Measurements from ENCODE around the gene DLG5.

The DLG5 gene

DNA sequence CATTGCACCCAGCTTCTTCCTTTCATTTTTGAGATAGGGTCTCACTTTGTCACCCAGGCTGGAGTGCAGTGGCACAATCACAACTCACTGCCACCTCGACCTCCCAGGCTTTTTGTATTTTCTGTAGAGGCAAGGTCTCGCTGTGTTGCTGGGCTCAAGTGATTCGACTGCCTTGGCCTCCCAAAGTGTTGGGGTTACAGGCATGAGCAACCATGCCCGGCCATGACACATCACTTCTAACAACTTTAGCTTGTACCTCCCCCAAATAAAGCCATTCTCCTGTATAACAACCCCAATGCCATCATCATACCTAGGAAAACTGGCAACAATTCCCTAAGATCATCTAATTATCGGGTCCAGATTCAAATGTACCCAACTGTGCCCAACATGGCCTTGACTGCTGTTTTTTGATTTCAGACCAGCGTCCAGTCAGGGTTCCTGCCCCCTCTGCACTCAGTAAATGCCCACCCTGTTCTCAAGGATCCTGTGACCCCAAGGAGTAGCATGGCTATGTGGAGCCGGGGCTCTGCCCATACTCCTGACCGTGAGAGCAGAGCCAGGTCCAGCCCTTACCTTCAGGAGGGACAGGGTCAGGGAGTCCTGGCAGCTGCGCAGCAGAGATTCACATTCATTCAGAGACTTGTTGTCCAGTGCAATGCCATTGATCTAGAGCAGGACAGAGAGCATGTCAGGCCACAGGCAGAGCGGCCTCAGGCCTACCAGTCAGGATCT is 102.6 kb downstream of the DLG5 start:
- no peak for DNase-seq (ENCODE audit: low read depth, low spot score)

DNA sequence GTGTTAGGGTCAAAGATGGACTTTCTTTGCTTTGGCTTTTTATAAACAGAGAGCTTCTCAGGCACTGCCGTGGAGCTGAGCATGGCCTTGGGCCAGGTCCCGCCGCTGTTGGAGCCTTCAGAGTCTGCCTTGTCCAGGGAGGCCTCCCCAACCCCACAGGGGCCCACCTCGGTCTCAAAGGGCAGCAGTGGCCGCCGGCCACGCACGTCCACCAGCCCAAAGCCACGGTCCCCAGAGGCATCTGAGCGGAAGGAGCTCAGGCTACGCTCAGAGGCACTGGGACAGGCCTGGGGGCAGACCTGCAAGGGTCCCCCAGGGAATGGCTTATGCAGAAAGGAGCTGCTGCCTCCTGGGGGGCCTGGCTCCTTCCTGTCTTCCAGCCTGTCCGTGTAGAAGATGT is 105.0 kb downstream of the DLG5 start:
- no peak for DNase-seq (ENCODE audit: low read depth, low spot score)

DNA sequence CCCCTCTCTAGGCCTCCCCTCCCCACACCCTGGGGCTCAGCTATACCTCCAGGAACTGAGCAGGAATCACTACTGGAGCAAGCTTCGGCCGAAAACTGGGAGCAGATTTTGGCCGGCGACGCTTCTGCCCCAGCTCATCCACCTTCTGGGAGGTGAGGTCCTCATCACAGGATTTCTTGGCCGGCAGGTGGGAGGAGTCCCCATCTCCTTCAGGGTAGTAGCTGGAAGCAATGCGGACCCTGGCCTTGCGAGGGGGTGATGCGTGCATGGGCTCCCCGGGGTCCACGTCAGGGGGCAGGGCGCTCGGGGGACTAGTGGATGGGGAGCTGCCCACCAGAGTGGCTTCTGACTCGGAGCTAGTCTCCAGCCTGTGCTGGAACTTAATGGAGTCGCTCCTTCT is 105.5 kb downstream of the DLG5 start:
- no peak for DNase-seq (ENCODE audit: low read depth, low spot score)

DNA sequence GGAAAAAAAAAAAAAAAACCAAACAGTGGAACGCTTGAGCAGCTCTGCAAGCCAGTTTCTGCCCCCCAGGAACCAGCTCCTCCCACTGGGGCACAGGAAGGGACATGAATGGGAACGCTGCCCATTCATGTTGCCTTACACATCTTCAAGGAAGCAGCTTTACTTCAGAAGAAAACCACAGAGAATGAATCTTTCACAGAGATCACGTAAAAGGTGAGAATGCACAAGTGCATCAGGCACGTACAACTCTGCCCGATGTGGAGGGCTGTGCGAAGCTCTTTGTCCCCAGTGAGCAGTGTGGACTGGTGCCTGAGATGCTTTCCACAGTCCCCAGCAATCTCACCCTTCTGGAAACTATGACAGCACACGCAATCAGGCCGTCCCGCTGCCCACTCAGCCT is 106.2 kb downstream of the DLG5 start:
- no peak for DNase-seq (ENCODE audit: low read depth, low spot score)

DNA sequence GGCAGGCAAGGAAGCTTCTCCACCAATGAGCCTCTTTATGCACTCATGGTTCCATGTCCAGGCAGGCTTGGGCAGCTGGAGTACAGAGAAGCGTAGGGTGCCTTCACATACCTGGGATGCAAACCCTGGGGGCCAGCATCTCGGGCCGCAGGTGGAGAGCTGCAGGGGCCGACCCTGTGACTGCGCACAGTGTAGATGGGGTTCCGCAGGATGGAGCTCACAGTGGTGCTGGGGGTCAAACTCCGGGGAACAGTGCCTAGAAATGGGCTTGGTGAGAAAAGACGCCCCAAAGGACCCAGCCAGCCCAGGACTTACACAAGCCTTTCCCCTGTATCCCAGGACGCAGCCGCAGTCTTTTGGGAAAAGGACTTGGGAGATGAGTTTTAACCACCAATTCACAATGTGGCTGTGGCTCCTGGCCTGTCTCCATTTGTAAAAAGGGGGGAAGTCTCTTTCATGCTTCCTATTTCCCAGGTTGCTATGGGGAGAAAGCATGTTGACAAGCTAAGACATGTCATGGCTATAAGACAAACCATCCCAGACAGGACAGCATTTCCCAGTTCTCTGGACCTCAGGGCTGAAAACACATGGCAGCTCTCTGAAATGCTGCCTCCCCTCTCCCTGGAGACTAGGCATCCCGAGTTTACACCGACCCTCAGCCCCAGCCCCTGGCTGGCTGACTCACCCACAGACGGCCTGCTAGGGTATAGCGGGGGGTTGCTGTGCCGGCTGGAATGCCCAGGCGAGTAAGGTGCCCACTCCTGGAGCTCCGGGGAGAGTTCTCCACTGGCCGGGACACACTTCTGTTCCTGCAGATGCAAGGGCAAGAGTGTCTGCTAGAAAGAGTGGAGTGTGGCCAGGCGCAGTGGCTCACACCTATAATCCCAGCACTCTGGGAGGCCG is 107.1 kb downstream of the DLG5 start:
- no peak for DNase-seq (ENCODE audit: low read depth, low spot score)

DNA sequence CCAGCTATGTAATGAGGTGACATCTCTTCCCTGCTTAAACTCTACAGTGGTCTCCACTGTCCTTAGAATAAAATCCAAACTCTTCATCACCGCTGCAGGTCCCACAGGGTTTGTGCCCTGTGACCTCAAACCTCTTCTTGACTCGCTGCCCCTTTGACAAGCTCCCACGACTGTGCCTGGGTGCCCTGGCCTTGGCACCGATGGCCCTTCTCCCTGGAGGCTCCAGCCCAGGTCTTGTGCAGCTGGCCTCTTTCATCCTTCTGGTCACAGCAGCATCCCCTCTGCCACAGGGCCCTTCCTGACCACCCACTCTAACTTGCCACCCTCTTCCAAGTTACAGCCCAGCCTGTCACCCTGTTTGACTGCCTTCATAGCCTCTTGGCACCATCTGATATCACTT is 108.2 kb downstream of the DLG5 start:
- DNase-seq (ENCODE audit: low read depth, low spot score), result no peak

DNA sequence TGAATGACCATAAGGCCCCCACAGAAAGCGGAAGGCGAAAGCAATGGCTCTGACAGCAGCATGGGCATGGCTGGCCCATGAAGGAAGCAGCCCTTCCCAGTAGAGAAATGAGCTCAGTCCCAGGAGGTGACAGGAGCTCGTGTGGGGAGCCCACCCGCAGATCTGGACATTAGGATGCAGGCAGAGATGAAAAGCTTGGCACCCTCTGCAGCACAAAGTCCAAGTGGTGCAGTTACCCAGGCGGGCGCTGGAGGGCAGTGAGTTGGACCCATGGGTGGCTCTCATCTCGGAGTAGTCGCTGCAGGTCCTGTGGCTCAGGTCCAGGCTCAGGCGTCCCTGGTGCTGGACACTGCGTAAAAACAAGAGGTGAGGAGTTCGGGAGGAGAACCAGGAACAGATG is 109.0 kb downstream of the DLG5 start:
- no peak for DNase-seq (ENCODE audit: low read depth, low spot score)

DNA sequence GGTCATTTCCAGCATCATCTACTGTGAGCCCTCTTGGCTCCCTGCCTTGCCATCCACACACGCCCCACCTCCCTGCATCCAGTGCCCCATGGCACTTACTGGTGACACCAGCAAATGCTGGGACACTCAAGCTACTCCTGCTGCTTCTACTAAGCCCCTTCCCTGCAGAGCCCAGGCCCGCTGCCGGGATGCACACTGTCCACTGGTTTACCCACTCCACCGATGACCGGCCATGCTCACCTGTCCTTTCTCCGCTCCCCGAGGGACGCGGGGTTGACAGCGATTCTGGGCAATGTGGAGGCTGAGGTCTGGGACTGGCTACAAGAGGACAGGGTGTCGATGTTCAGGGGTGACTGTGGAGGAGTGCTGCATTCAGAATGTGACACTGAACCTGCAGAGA is 110.2 kb downstream of the DLG5 start:
- no peak for DNase-seq (ENCODE audit: low read depth, low spot score)

DNA sequence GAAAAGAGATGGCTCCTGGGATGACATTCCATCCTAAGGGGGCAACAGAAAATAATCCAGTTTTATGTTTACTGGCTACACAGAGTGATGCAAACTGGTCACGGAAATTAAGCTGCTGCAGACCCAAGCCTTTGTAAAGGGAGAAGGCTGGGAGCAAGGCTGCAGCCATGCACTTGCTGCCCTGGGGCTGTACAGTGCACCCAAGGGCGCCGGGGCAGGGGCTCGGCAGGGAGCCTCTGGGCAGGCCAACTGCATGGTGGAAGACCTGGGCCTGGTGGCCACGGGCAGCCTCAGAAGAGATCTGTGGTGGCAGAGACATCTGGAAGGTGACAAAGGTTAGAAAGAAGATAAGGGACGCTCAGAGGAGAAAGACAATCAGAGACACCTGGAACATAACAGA is 113.8 kb downstream of the DLG5 start:
- no peak for DNase-seq (ENCODE audit: low read depth, low spot score)

DNA sequence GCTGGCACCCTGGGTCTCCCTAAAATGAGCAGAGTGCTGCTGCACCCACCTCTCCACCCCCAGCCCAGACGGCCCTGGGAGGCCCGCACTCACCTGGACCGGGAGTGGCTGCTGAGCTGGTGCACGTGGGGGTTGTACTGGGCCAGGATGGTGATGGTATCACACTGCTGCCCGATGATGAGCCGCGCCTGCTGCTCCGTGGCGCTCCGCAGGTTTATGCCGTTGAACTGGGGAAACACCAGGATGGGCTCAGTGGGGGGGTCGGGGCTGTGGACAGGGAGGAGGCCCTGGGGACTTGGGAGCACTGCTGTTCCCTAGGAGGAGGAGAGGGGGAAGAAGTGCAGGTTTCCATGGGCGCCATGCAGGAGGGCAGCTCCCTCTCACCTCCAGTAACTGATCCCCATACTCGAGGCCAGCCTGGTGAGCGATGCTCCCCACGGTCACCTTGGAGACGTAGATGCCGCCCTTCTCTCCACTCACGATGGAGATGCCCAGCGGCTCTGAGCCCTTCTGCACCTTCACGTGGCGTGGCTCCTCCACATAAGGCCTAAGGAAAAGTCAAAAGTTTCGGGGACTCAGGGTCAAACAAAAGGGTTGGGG is 114.6 kb downstream of the DLG5 start:
- DNase-seq (ENCODE audit: low read depth, low spot score), result no peak

DNA sequence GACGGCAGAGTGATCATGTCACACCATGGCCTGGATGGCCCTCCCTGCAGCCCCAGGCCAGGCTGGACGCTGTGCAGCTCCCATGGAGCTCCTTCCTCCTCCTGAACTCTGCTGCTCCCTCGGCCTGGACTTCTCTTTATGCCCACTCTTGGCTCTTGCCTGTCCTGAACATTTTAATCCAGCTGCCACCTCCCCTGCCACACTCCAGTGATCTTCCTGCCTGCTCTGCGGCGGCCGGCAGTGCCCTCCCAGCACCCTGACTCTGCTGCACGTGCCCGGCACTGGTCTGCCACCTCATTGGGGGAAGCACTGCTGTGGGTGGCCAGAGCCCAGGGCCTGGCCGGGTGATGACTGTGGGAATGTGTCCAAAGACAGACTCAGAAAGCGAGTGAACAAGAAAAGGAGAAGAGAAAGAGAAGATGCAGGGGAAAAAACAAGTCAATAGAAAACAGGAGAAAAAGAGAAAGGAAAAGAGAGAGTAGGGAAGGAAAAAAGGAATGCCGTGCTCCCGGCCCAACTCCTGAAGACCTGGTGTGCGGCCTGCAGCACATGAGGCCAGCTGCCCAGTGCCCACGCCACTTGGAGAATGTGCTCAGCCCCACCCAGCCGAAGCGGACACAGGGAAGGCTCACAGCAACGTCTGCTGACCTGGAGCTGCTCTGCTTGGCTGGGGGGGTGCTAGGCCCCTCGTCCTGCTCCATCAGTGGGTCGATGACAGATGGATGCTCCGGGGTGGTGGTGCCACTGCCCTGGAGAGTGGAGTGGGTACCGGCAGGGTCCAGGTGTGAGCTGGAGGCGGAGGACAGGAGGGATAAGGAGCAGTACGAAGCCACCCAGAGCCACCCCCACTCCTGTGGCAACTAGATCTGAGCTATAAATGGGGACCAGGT is 115.9 kb downstream of the DLG5 start:
- no peak for DNase-seq (ENCODE audit: low read depth, low spot score)

DNA sequence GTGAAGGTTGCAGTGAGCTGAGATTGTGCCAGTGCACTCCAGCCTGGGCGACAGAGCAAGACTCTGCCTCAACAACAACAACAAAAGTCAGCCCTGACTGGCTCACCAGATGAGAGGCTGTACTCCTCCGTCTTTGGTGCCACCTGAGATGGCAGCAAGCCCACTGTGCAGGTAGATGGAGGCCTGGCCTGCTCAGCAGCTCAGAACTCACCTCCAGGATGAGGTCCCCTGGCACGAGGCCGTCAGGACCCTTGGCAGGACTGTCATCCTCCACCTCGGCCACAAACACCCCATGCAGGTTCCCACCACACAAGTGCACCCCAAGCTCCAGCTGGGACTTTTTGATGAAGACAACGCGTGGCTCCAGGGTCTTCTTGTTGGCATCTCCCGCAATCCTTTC is 117.2 kb downstream of the DLG5 start:
- no peak for DNase-seq (ENCODE audit: low read depth, low spot score)

DNA sequence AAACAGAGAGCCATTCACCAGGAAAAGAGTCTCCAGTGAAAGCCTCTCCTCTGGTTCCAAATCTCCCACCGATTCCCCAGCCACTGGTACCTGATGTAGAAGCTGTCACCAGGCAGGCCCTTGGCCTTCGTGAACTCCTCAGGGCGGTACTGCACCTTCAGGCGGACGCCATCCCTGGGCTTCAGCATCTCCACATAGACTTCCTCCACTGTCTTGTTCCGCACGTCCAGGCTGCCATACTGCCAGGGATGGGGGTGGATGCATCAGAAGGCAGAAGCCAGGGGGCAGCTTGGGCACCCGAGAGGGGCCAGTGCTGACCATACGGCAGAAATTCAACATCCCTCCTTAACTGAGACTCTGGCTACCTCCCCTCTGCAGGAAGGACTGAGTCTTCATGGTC is 118.8 kb downstream of the DLG5 start:
- DNase-seq (ENCODE audit: low read depth, low spot score), result no peak

DNA sequence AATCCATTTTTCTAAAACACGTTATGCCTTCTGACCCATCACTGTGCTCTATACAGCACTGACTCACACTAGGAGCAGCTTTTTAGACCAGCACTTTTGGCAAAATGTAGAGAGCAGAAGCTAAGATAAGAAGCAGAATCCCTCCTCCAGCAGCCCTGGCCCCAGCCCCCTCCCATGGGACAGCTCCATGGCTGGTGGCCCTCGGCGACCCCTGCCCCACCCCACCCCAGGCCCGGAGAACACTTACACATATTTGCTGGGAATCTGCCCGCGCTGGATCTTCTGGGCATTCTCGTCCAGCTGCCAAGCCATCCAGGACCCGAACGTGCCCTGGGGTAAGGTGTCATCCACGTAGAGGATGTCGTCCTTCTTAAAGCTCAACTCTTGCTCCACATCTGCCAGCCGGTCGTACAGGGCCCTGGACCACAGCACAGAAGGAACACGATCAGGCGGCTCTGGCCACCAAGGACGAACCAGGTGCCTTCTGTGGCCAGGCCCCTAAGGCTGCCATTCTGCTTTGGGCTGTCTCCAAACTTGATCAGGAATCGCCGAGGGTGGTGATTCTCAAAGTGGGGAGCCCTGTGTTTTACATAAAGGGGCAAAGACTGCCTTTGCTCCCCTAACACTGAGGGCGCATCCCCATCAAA is 119.9 kb downstream of the DLG5 start:
- DNase-seq (ENCODE audit: low read depth, low spot score), result no peak

DNA sequence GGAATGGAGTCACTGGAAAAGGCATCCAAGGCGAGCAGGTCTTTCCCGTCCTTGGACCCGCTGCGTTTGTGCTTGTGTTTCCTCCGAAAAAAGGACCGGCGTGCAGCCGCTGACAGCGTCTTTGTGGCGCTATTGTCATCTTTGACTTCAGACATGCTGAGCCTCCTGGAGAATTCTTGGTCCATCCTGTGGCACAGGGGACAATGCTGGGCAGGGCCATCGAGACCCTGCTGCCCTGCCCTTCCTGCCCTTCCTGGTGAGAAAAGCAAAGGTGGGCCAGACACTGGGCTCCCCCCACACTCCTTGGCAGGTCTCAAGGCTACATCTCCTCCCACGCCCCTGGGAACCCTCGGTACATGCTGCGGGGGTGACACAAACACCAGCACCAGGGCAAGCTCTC is 120.9 kb downstream of the DLG5 start:
- no peak for DNase-seq (ENCODE audit: low read depth, low spot score)

DNA sequence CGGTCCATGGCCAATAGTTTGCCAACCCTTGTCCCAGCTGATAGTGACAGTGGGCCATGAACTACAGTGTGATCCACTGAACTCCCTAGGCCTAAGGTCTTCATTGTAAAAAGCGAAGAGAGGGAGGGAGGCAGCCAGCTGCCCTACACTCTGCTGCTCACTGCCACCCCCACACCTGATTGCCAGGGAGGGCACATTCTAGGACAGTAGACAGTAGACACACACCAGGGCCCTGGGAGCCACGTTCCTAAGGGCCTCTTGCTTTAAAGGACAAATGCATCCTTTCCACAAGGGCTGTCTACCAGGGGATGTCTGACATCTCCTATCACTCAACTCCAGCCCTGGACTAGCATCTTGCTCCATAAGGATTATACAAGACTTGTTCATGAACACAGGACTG is 122.2 kb downstream of the DLG5 start:
- DNase-seq (ENCODE audit: low read depth, low spot score), result no peak

DNA sequence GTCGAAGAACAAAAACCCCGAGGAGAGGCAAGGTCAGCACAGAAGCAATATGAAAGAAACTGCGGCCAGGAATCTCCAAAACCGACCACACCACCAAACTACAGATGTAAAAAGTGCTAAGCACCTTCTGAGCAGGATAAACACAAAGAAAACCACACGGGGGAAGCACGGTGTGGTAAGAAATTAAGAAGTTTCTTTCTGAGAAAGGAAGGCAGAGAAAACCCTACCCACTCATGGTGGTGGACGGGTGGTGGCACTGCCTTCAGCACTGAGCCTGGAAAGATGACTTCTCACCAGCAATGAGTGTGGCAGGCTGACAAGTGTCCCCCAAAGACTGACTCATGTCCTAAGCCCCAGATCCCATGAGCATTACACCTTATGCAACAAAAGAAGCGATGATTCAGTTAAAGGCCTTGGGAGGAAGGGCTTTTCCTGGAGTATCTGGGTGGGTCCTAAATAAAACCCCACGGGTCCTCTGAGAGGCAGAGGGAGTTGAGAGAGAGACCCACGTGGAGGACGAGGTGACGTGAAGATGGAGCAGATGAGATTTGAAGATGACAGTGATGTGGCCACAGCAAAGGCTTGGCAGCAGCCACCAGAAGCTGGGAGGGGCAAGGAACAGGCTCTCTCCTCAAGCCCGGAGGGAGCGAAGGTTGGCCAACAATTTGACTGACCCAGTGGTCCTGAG is 124.9 kb downstream of the DLG5 start:
- no peak for DNase-seq (ENCODE audit: low read depth, low spot score)

DNA sequence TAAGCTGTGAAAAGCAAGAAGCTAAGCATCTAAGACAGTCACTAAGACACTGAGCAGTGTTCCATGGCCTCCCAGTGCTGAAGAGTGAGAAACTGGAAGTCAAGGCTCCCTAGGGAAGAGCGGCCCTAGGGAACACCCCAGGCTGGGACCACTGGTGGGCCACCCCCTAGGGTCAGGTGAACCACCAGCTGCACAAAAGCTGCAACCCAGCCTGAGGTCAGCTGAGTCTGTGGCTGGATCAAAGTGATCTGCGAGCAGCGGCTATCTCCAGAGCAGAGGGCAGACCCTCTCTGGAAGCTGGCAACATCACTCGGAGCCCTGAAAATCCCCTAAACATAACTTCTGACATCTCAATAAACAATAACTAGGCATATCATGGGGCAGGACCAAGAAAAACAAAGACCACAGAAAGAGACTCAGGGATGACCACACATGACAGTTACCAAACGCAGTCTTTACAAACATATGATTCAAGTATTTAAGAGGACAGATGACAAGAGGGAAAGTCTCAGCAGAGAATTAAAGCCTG is 125.8 kb downstream of the DLG5 start:
- DNase-seq (ENCODE audit: low read depth, low spot score), result no peak

DNA sequence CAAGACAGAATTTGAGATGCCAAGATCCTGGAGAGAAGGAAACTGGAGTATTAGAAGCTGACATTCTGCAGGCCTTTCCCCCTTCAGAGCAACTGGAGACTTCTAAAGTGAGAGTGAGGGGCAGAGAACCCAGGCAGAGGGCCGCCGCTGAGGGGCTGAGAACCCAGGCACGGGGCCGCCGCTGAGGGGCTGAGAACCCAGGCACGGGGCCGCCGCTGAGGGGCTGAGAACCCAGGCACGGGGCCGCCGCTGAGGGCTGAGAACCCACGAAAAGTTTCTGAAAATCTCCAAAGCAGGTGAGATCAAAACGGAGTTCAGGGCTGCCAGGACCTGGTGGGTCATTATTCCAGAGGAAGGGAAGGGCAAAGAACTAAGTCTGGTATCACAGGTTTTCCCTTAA is 126.2 kb downstream of the DLG5 start:
- DNase-seq (ENCODE audit: low read depth, low spot score), result no peak

DNA sequence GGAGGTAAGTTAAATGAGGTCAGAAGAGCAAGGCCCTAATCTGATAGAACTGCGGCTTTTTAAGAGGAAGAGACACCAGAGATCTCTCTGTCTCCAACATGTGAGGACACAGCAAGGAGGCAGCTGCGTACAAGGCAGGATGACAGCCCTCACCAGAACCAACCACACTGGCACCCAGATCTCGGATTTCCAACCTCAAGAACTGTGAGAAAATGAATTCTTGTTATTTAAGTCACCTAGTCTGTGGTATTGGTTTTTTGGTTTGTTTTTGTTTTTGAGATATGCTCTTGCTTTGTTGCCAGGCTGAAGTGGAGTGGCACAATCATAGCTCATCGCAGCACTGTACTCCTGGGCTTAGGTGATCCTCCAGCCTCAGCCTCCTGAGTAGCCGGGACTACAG is 127.2 kb downstream of the DLG5 start:
- no peak for DNase-seq (ENCODE audit: low read depth, low spot score)

Measured in activated CD4-positive, CD25-positive, alpha-beta regulatory T cell treated with anti-CD3 and anti-CD28 coated beads, Interleukin-2, amount 50 U/mL, for 16 hours (primary cell).